ENCODE data around the gene ASB18.

Gene ASB18

DNA sequence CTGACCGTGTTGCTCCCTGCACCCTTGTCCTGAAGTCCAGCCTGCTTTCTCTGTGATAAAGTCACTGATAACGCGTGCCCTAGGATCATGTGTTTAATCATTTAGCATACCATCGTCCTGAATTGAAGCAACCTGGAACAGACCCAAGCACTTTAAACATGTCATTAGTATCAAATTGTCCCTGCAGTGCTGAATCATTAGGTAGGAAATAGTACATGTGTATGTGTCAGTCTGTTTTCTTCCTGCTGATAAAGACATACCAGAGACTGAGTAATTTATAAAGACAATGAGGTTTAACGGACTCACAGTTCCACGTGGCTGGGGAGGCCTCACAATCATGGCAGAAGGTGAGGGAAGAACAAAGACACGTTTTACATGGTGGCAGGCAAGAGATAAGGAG, 2.8 kb downstream of the ASB18 start:
- no peak for TF ChIP-seq CEBPB (IDR thresholded peaks at IDR 0.05)
- TF ChIP-seq EGR1 (IDR thresholded peaks at IDR 0.05), result no peak
- TF ChIP-seq, protein P1, sequence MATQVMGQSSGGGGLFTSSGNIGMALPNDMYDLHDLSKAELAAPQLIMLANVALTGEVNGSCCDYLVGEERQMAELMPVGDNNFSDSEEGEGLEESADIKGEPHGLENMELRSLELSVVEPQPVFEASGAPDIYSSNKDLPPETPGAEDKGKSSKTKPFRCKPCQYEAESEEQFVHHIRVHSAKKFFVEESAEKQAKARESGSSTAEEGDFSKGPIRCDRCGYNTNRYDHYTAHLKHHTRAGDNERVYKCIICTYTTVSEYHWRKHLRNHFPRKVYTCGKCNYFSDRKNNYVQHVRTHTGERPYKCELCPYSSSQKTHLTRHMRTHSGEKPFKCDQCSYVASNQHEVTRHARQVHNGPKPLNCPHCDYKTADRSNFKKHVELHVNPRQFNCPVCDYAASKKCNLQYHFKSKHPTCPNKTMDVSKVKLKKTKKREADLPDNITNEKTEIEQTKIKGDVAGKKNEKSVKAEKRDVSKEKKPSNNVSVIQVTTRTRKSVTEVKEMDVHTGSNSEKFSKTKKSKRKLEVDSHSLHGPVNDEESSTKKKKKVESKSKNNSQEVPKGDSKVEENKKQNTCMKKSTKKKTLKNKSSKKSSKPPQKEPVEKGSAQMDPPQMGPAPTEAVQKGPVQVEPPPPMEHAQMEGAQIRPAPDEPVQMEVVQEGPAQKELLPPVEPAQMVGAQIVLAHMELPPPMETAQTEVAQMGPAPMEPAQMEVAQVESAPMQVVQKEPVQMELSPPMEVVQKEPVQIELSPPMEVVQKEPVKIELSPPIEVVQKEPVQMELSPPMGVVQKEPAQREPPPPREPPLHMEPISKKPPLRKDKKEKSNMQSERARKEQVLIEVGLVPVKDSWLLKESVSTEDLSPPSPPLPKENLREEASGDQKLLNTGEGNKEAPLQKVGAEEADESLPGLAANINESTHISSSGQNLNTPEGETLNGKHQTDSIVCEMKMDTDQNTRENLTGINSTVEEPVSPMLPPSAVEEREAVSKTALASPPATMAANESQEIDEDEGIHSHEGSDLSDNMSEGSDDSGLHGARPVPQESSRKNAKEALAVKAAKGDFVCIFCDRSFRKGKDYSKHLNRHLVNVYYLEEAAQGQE (IDR thresholded peaks at IDR 0.05; ENCODE audit: low read depth), result no peak
- no peak for TF ChIP-seq FOXM1 (IDR thresholded peaks at IDR 0.05; ENCODE audit: borderline replicate concordance, low read depth)
- TF ChIP-seq, protein P2, sequence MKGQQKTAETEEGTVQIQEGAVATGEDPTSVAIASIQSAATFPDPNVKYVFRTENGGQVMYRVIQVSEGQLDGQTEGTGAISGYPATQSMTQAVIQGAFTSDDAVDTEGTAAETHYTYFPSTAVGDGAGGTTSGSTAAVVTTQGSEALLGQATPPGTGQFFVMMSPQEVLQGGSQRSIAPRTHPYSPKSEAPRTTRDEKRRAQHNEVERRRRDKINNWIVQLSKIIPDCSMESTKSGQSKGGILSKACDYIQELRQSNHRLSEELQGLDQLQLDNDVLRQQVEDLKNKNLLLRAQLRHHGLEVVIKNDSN (IDR thresholded peaks at IDR 0.05), result no peak
- no peak for TF ChIP-seq YY1 (IDR thresholded peaks at IDR 0.05; ENCODE audit: low read depth)
- TF ChIP-seq EP300 (IDR thresholded peaks at IDR 0.05; ENCODE audit: borderline replicate concordance), result no peak
- TF ChIP-seq, protein P3, sequence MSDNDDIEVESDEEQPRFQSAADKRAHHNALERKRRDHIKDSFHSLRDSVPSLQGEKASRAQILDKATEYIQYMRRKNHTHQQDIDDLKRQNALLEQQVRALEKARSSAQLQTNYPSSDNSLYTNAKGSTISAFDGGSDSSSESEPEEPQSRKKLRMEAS (IDR thresholded peaks at IDR 0.05), result no peak

DNA sequence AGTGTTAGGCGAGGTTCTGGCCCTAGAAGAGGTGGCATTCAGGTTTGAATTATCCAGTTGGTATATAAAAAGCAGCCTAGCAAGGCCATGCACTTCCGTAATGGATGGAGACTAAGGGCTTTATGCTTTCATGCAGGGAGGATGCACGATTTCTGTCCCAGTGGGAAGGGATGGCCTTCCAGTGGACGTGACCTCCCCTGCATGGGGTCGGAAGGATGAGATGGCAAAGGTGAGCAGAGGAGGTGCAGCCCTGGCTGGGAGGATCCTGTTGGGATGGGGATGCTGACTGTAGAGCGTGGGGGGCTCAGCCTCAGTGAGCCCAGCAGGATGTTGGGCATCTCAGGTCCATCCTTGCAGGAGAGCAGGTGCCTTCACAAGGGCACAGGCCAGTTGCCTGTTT, 4.8 kb downstream of the ASB18 start:
- TF ChIP-seq TEAD4 (IDR thresholded peaks at IDR 0.05) (no peak), ZBTB7A (IDR thresholded peaks at IDR 0.05; ENCODE audit: low read depth) (no peak), TCF12 (IDR thresholded peaks at IDR 0.05; ENCODE audit: low read depth) (no peak), YY1 (IDR thresholded peaks at IDR 0.05; ENCODE audit: low read depth) (no peak), RAD21 (IDR thresholded peaks at IDR 0.05; ENCODE audit: low read depth) (no peak), CEBPB (IDR thresholded peaks at IDR 0.05) (no peak), EP300 (IDR thresholded peaks at IDR 0.05; ENCODE audit: borderline replicate concordance) (no peak), CREB1 (IDR thresholded peaks at IDR 0.05; ENCODE audit: low read depth) (no peak), NFIC (IDR thresholded peaks at IDR 0.05) (no peak), EGR1 (IDR thresholded peaks at IDR 0.05) (no peak)
- TF ChIP-seq, protein P3 (IDR thresholded peaks at IDR 0.05), result no peak
- TF ChIP-seq, protein P1 (IDR thresholded peaks at IDR 0.05; ENCODE audit: low read depth), result no peak
- TF ChIP-seq, protein P2 (IDR thresholded peaks at IDR 0.05), result no peak

DNA sequence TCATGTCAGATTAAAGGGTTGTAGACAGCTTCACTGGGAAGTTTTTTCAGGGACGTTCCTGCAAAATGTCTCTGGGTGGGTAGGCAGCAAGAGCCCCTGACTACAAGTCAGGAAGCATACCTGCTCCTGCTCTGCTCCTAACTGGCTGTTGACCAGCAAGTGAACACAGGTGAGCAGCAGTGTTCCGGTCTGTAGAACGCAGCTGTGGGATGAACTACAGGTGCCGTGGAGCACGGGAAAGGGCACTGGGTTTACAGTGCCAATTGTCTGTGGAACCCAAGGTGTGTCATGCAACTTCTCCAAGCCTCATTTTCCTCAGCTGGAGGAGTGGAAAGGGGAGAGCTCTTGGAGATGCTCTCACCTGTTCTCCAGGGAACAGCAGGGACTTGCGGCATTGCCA, 6.6 kb downstream of the ASB18 start:
- no peak for TF ChIP-seq TAF1 (IDR thresholded peaks at IDR 0.05; ENCODE audit: low read depth)
- TF ChIP-seq, protein P1 (IDR thresholded peaks at IDR 0.05; ENCODE audit: low read depth), result no peak
- TF ChIP-seq NFIC (IDR thresholded peaks at IDR 0.05), result no peak
- TF ChIP-seq, protein P2 (IDR thresholded peaks at IDR 0.05), result no peak
- no peak for TF ChIP-seq EP300 (IDR thresholded peaks at IDR 0.05; ENCODE audit: borderline replicate concordance)
- TF ChIP-seq ZBTB7A (IDR thresholded peaks at IDR 0.05; ENCODE audit: low read depth), result no peak
- no peak for TF ChIP-seq RAD21 (IDR thresholded peaks at IDR 0.05; ENCODE audit: low read depth)
- TF ChIP-seq CREB1 (IDR thresholded peaks at IDR 0.05; ENCODE audit: low read depth), result no peak
- no peak for TF ChIP-seq TEAD4 (IDR thresholded peaks at IDR 0.05)
- TF ChIP-seq CEBPB (IDR thresholded peaks at IDR 0.05), result no peak
- no peak for TF ChIP-seq TCF12 (IDR thresholded peaks at IDR 0.05; ENCODE audit: low read depth)
- TF ChIP-seq FOXM1 (IDR thresholded peaks at IDR 0.05; ENCODE audit: borderline replicate concordance, low read depth), result no peak
- TF ChIP-seq YY1 (IDR thresholded peaks at IDR 0.05; ENCODE audit: low read depth), result no peak
- TF ChIP-seq, protein P3 (IDR thresholded peaks at IDR 0.05), result no peak
- no peak for TF ChIP-seq EGR1 (IDR thresholded peaks at IDR 0.05)

DNA sequence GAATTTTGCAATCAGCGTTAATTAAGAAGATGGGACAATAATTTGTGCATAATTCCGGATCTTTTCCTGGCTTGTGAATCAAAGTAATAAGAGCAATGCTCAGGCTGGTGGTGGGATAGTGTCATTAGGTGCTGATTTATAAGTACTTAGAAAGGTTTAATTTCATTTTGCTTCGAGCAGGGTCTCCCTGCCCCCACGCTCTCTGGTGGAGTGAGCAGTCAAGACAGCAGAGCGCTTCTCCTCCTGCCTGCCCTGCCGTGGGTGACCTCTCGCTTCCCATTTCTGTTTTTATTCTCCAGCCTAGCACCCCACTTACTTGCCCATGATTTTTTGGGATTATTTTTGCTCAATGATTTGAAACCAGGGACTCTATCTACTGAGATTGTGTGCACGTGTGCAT, 7.1 kb downstream of the ASB18 start:
- TF ChIP-seq EP300 (IDR thresholded peaks at IDR 0.05; ENCODE audit: borderline replicate concordance), result no peak
- no peak for TF ChIP-seq FOXM1 (IDR thresholded peaks at IDR 0.05; ENCODE audit: borderline replicate concordance, low read depth)
- TF ChIP-seq, protein P1 (IDR thresholded peaks at IDR 0.05; ENCODE audit: low read depth), result no peak
- no peak for TF ChIP-seq CREB1 (IDR thresholded peaks at IDR 0.05; ENCODE audit: low read depth)
- TF ChIP-seq CEBPB (IDR thresholded peaks at IDR 0.05), result no peak
- no peak for TF ChIP-seq NFIC (IDR thresholded peaks at IDR 0.05)
- no peak for TF ChIP-seq YY1 (IDR thresholded peaks at IDR 0.05; ENCODE audit: low read depth)
- TF ChIP-seq TCF12 (IDR thresholded peaks at IDR 0.05; ENCODE audit: low read depth), result no peak
- TF ChIP-seq TAF1 (IDR thresholded peaks at IDR 0.05; ENCODE audit: low read depth), result no peak
- TF ChIP-seq, protein P2 (IDR thresholded peaks at IDR 0.05), result no peak
- no peak for TF ChIP-seq RAD21 (IDR thresholded peaks at IDR 0.05; ENCODE audit: low read depth)
- no peak for TF ChIP-seq TEAD4 (IDR thresholded peaks at IDR 0.05)

Measured in Ishikawa (cell line).